Testis (tissue), 2 donors: ENCODE results near the gene BOLA2B.
"Not testable (repeated sequence)": the region's sequence is repeated elsewhere in the genome, so short reads cannot be mapped to it uniquely, and the experiment has no call there.

Source experiments
- CTCF ChIP-seq, 3 experiments: fragments of 450-650 bp in 2 of 3; fragments of 200-600 bp in 1 of 3; sonication (generic) in 1 of 3; IDR thresholded peaks; one replicate each; pipeline ENCODE4 v1.5.1; 2016 to 2019; ENCODE audit warnings: antibody characterized with exemption in 3 of 3, mild to moderate bottlenecking in 2 of 3, moderate library complexity in 1 of 3
- POLR2A ChIP-seq: fragments of 450-650 bp; IDR thresholded peaks from one replicate; pipeline ENCODE4 v1.6.1; 2017; ENCODE audit warnings: antibody characterized with exemption, mild to moderate bottlenecking, moderate library complexity

- TF ChIP-seq CTCF (IDR thresholded peaks at IDR 0.05); POLR2A: not testable (repeated sequence)
These were observed 6.3 kb upstream of the BOLA2B start for GRCh38 chr16:30199608-30200343.
